ENCODE results near the gene GTF2H2. TPM values are rescaled to one million over a fixed set of nuclear protein-coding genes. Genes with fewer than 3 reads are reported as not detected.
"Not testable (repeated sequence)": the region's sequence is repeated elsewhere in the genome, so short reads cannot be mapped to it uniquely, and the experiment has no call there.

Gene GTF2H2
- total RNA-seq, 2 donors from 2014 or later = 46.2 to 52.6 TPM

- not testable (repeated sequence) for H3K4me3 ChIP-seq (ENCODE audit: low read length); H3K36me3 Mint-ChIP-seq (ENCODE audit: low read depth); H3K4me1 ChIP-seq (ENCODE audit: control insufficient read depth, insufficient read depth, low read length); DNase-seq; H3K9me3 ChIP-seq (ENCODE audit: control insufficient read depth, low read length); H3K27ac ChIP-seq (ENCODE audit: low read depth, low read length); H3K4me1 Mint-ChIP-seq; H3K27me3 Mint-ChIP-seq (ENCODE audit: insufficient read depth); H3K9ac ChIP-seq (ENCODE audit: extremely low read depth, low read length, poor library complexity, severe bottlenecking); H3K36me3 ChIP-seq (ENCODE audit: control insufficient read depth, insufficient read depth, low read length); H3K4me3 Mint-ChIP-seq; H3K27me3 ChIP-seq (ENCODE audit: control insufficient read depth, insufficient read depth, low read length, poor library complexity, severe bottlenecking); H3K27ac Mint-ChIP-seq; H3K9me3 Mint-ChIP-seq
- no CpG with 5 or more reads among the region's 2 CpGs for WGBS, 2 experiments (ENCODE audit: insufficient coverage in 1 of 2, insufficient read length in 1 of 2)
Observed at GRCh38 chr5:71044808-71045207, 22.7 kb downstream of the GTF2H2 start.

DNA sequence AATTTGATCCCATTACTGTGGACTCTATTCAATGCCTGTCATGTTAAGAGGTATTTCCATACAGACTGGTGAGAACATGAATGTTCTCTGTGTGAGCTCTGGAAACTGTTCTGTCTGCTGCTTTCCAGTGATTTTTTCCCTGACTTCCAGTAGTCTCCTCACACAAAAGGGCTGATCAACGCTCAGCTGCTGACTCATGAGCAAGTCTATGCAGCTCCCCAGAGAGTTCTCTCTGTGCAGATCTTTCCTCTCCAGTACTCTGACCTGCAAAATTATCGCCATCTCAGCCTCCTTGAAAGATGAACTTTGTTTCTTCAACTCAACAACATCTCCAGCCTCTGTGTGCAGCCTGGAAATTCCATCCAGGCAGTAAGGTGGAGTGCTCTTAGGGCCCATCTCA is 23.3 kb downstream of the GTF2H2 start:
- not testable (repeated sequence) for H3K4me1 Mint-ChIP-seq; H3K27me3 ChIP-seq (ENCODE audit: control insufficient read depth, insufficient read depth, low read length, poor library complexity, severe bottlenecking); DNase-seq; H3K4me3 ChIP-seq (ENCODE audit: low read length); H3K4me3 Mint-ChIP-seq; H3K9me3 ChIP-seq (ENCODE audit: control insufficient read depth, low read length); H3K36me3 Mint-ChIP-seq (ENCODE audit: low read depth); H3K27me3 Mint-ChIP-seq (ENCODE audit: insufficient read depth); H3K27ac Mint-ChIP-seq; H3K27ac ChIP-seq (ENCODE audit: low read depth, low read length); H3K36me3 ChIP-seq (ENCODE audit: control insufficient read depth, insufficient read depth, low read length); H3K4me1 ChIP-seq (ENCODE audit: control insufficient read depth, insufficient read depth, low read length); H3K9ac ChIP-seq (ENCODE audit: extremely low read depth, low read length, poor library complexity, severe bottlenecking); H3K9me3 Mint-ChIP-seq
- WGBS, 2 experiments (ENCODE audit: insufficient coverage in 1 of 2, insufficient read length in 1 of 2) = no CpG with 5 or more reads among the region's 2 CpGs

GRCh38 chr5:71031046-71031776 is 36.3 kb downstream of the GTF2H2 start:
- not testable (repeated sequence) for H3K4me1 ChIP-seq (ENCODE audit: control insufficient read depth, insufficient read depth, low read length); H3K36me3 Mint-ChIP-seq (ENCODE audit: low read depth); H3K9me3 ChIP-seq (ENCODE audit: control insufficient read depth, low read length); H3K4me3 ChIP-seq (ENCODE audit: low read length); H3K27me3 ChIP-seq (ENCODE audit: control insufficient read depth, insufficient read depth, low read length, poor library complexity, severe bottlenecking); H3K27me3 Mint-ChIP-seq (ENCODE audit: insufficient read depth); H3K27ac ChIP-seq (ENCODE audit: low read depth, low read length); H3K27ac Mint-ChIP-seq; H3K36me3 ChIP-seq (ENCODE audit: control insufficient read depth, insufficient read depth, low read length); H3K4me1 Mint-ChIP-seq; H3K9me3 Mint-ChIP-seq; DNase-seq; H3K4me3 Mint-ChIP-seq; H3K9ac ChIP-seq (ENCODE audit: extremely low read depth, low read length, poor library complexity, severe bottlenecking)
- WGBS, 2 experiments (ENCODE audit: insufficient coverage in 1 of 2, insufficient read length in 1 of 2) = no CpG with 5 or more reads among the region's 7 CpGs

- H3K27me3 ChIP-seq (ENCODE audit: control insufficient read depth, insufficient read depth, low read length, poor library complexity, severe bottlenecking); DNase-seq; H3K36me3 Mint-ChIP-seq (ENCODE audit: low read depth); H3K27me3 Mint-ChIP-seq (ENCODE audit: insufficient read depth); H3K9me3 Mint-ChIP-seq; H3K4me1 Mint-ChIP-seq; H3K4me1 ChIP-seq (ENCODE audit: control insufficient read depth, insufficient read depth, low read length); H3K4me3 ChIP-seq (ENCODE audit: low read length); H3K27ac ChIP-seq (ENCODE audit: low read depth, low read length); H3K36me3 ChIP-seq (ENCODE audit: control insufficient read depth, insufficient read depth, low read length); H3K27ac Mint-ChIP-seq; H3K9ac ChIP-seq (ENCODE audit: extremely low read depth, low read length, poor library complexity, severe bottlenecking); H3K4me3 Mint-ChIP-seq; H3K9me3 ChIP-seq (ENCODE audit: control insufficient read depth, low read length): not testable (repeated sequence)
- no CpG with 5 or more reads among the region's 8 CpGs for WGBS, 2 experiments (ENCODE audit: insufficient coverage in 1 of 2, insufficient read length in 1 of 2)
Observed at GRCh38 chr5:71025289-71025953, 42.1 kb downstream of the GTF2H2 start, which contains the start of gene NAIP. TSS of gene NAIP (minus strand) at chr5:71025339. CDS start at chr5:71012915, 12,424 bp downstream.

GRCh38 chr5:71020643-71021042 is 46.8 kb downstream of the GTF2H2 start:
- H3K4me3 ChIP-seq (ENCODE audit: low read length); H3K9me3 Mint-ChIP-seq; H3K9ac ChIP-seq (ENCODE audit: extremely low read depth, low read length, poor library complexity, severe bottlenecking); H3K36me3 ChIP-seq (ENCODE audit: control insufficient read depth, insufficient read depth, low read length); H3K4me3 Mint-ChIP-seq; H3K27me3 Mint-ChIP-seq (ENCODE audit: insufficient read depth); H3K27ac ChIP-seq (ENCODE audit: low read depth, low read length); H3K9me3 ChIP-seq (ENCODE audit: control insufficient read depth, low read length); H3K27me3 ChIP-seq (ENCODE audit: control insufficient read depth, insufficient read depth, low read length, poor library complexity, severe bottlenecking); H3K36me3 Mint-ChIP-seq (ENCODE audit: low read depth); H3K27ac Mint-ChIP-seq; H3K4me1 Mint-ChIP-seq; DNase-seq; H3K4me1 ChIP-seq (ENCODE audit: control insufficient read depth, insufficient read depth, low read length): not testable (repeated sequence)
- WGBS, 2 experiments (ENCODE audit: insufficient coverage in 1 of 2, insufficient read length in 1 of 2) = no CpG with 5 or more reads among the region's 6 CpGs

GRCh38 chr5:71018376-71019005 is 49.0 kb downstream of the GTF2H2 start:
- not testable (repeated sequence) for H3K27me3 ChIP-seq (ENCODE audit: control insufficient read depth, insufficient read depth, low read length, poor library complexity, severe bottlenecking); H3K9ac ChIP-seq (ENCODE audit: extremely low read depth, low read length, poor library complexity, severe bottlenecking); H3K36me3 Mint-ChIP-seq (ENCODE audit: low read depth); H3K36me3 ChIP-seq (ENCODE audit: control insufficient read depth, insufficient read depth, low read length); H3K9me3 Mint-ChIP-seq; H3K4me3 ChIP-seq (ENCODE audit: low read length); H3K9me3 ChIP-seq (ENCODE audit: control insufficient read depth, low read length); H3K27me3 Mint-ChIP-seq (ENCODE audit: insufficient read depth); H3K4me1 ChIP-seq (ENCODE audit: control insufficient read depth, insufficient read depth, low read length); H3K4me1 Mint-ChIP-seq; H3K27ac ChIP-seq (ENCODE audit: low read depth, low read length); DNase-seq; H3K27ac Mint-ChIP-seq; H3K4me3 Mint-ChIP-seq
- WGBS, 2 experiments (ENCODE audit: insufficient coverage in 1 of 2, insufficient read length in 1 of 2) = no CpG with 5 or more reads among the region's 6 CpGs
